NCI-H187 treated with DMSO at 0.1 percent for 48 hours (cell line): ENCODE results near the gene CYSLTR2.
"Not testable (repeated sequence)": the region's sequence is repeated elsewhere in the genome, so short reads cannot be mapped to it uniquely, and the experiment has no call there.

Experiments used
- DNase-seq: peaks from one replicate; lab custom pipeline; 2025; lab: John Stamatoyannopoulos, UW

Gene CYSLTR2

DNA sequence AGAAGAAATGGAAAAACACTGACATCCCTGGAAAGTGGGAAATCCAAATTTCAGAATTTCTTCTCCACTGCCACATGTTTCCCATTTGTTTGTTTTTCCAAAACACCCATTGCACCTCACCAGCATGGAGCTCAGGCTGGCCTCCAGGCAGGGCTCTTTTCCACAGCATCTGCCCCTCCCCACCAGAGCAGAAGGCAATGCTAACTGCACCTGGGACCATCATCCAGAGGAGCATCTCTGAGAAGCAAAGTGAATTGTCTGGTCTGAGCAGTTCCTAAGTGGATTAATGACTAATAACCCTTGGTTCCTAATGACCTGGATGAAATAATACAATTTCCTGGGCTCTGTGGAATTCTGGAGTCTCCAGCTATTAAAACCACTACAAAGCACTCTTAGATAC lies 8.8 kb upstream of the CYSLTR2 start:
- DNase-seq, result no peak

GRCh38 chr13:48645845-48646244 lies 7.9 kb upstream of the CYSLTR2 start:
- DNase-seq, result no peak

GRCh38 chr13:48646791-48647190 lies 6.9 kb upstream of the CYSLTR2 start:
- no peak for DNase-seq

GRCh38 chr13:48647625-48648024 lies 6.1 kb upstream of the CYSLTR2 start:
- no peak for DNase-seq

DNA sequence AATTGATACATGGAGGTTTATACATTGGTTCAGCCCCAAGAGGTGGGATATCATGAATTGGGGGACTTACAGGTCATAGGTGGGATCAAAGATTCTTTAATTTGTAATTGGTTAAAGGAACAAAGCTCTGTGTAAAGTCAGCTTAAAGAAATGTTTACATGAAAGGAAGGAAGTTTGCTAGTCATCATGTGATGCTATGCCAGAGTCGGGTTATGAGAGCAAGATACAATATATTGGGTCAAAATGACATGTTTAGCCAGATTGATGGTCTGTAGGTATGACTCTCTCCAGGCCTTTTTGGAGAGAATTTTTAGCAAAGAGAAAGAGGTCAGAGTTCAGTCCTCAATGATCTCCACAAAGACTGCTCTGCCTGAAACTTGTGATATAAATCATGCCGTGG lies 5.3 kb upstream of the CYSLTR2 start:
- no peak for DNase-seq

DNA sequence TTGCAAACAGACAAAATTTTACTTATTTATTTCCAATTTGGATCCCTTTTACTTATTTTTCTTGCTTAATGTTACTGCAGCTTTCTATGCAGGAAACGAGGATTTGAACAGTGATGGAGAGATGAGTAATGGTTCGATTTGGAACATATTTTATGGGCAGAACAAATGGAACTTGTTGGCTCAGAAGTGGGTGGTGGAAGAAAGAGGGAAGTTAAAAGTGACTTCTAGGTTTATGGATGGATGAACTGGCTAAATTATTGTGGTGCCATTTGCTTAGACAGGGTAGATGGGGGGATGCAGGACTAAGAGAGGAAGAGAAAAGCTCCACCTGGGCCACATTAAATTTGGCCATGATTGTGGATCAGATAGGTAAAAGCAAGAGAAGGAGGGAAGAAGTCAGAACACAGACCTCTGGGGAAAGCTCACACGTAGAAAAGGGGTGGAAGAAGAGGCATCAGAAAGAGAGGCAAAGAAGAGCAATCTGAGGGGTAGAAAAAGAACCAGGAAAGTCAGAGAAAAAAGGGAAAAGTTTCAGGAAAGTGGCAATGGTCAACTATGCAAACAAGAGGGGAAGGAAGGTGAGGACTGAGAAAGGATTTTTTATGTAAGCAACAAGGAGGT lies 768 bp upstream of the CYSLTR2 start:
- no peak for DNase-seq

DNA sequence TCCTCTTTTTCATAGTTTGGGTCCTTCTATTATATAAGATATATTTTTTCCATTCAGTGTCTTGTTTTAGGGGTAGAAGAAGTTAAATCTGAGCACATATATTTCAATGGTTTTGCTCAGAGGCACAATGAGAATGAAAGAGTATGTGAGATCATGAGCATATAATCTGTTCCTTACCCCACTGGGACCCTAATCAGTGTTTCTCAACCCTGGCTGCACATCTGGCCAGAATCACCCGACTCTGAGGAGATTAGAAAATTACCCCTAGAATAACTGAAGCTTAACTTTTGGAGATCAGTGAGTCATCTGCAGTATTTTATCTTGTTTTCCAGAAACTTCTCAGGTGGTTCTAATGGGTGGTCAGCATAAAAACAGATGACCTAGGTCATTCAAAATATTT lies 782 bp downstream of the CYSLTR2 start:
- DNase-seq, result no peak

GRCh38 chr13:48655291-48655690 lies 1.6 kb downstream of the CYSLTR2 start:
- DNase-seq, result no peak

DNA sequence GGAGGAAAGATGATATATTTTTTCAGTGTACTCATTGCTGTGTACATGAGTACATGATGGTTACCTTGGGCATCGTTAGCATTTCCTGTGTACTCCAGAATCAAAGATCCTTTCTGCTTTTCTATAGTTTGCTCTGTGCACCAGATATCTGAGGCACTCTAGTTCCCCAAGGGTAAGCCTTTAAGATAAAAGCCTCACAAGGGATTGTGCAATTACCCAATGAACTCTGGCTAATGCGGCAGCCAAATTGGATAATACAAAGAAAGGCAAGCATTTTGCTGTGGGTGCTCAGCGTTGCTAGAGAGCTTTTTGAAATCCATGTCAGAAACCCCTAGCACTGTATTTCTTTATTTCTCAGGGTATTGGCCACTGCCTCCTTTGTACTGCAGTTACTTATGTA lies 2.9 kb downstream of the CYSLTR2 start:
- no peak for DNase-seq

- no peak for DNase-seq
These were observed 6.8 kb downstream of the CYSLTR2 start for GRCh38 chr13:48660361-48661076.

DNA sequence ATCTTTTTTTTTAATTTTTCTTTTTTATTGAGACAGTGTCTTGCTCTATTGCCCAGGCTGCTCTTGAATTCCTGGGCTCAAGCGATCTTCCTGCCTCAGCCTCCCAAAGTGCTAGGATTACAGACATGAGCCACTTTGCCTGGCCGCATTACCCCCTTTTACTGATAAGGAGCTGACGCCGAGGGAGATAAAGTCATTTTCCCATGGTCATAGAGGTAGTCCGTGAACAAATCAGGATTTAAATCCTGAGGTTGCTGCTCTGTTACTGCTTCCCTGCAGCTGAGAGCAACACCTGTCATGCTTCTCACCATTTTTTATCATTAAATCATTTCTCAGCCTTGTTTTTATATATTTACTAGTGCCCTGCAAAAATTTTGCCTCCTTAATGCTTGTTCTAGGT lies 7.4 kb downstream of the CYSLTR2 start:
- DNase-seq, result no peak

DNA sequence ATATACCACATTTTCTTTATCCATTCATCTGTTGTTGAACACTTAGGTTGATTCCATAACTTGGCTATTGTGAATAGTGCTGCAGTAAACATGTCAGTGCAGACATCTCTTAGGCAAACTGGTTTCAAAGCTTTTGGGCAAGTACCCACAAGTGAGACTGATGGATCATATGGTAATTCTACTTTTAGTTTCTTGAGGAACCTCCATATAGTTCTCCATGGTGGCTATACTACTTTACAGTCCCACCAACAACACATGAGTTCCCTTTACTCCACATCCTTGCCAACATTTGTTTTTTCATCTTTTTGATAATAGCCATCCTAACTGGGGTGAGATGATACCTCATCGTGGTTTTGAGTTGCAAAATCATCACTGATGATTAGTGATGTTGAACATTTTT lies 8.5 kb downstream of the CYSLTR2 start:
- no peak for DNase-seq

DNA sequence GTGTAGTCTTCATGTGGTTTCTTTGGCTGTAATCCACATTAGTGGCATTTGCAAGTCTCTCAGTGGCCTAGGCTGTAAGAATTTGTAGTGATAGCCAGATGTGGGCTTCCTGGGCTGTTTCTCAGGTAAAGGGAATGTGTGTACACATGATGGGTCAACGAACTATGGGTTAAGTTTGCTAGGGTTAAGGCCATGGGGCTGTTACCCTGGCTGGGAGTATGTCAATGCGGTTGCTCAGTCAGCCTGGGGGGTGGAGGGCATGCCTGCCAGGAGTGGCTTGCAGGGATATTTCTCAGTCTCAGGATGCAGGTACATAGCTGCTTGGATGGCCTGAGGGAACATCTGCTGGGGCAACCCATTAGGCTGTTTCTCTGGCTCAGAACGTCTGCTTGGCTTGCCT lies 13.4 kb downstream of the CYSLTR2 start:
- DNase-seq, result no peak

DNA sequence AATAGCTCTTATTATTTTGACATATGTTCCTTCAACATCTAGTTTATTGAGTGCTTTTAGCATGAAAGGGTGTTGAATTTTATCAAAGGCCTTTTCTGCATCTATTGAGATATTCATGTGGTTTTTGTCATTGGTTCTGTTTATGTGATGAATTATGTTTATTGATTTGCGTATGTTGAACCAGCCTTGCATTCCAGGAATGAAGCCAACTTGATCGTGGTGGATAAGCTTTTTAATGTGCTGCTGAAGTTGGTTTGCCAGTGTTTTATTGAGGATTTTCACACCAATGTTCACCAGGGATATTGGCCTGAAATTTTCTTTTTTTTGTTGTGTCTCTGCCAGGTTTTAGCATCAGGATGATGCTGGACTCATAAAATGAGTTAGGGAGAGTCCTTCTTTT lies 17.7 kb downstream of the CYSLTR2 start:
- DNase-seq, result not testable (repeated sequence)

- DNase-seq, result no peak
These were observed 21.5 kb downstream of the CYSLTR2 start for GRCh38 chr13:48675247-48675646.

GRCh38 chr13:48678316-48678715 lies 24.6 kb downstream of the CYSLTR2 start:
- no peak for DNase-seq

GRCh38 chr13:48679941-48680680 lies 26.4 kb downstream of the CYSLTR2 start:
- DNase-seq, result no peak

- no peak for DNase-seq
These were observed 27.1 kb downstream of the CYSLTR2 start for GRCh38 chr13:48680756-48681392.

DNA sequence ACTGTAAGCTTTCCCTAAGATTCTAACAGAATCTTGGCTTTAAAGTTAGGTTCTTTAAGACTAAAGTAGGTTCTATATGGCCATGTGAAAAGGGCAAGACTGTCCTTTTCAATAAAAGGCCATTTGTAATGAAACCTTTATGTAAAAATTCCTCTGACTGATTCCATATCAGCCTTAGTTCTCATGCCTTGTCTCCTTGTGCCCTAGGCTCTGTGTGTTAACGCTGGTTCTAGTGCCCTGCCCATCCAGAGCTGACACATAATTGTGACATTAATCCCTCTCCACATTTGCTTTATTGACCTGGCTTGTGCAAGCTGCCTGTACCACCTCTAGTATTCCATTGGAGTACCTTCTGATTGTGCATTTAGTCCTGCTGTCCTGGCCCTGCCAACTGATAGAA lies 28.2 kb downstream of the CYSLTR2 start:
- DNase-seq, result no peak

- DNase-seq, result no peak
These were observed 28.7 kb downstream of the CYSLTR2 start for GRCh38 chr13:48682436-48682835.

- no peak for DNase-seq
These were observed 33.0 kb downstream of the CYSLTR2 start for GRCh38 chr13:48686636-48687210.

GRCh38 chr13:48687249-48687648 lies 33.5 kb downstream of the CYSLTR2 start:
- no peak for DNase-seq
